HepG2 (cell line): ENCODE results near the gene SKI. TPM values are rescaled to one million over a fixed set of nuclear protein-coding genes. Genes with fewer than 3 reads are reported as not detected.

Experiments used
- ARNT ChIP-seq: fragments of 450-650 bp; IDR thresholded peaks from 2 replicates; pipeline ENCODE4 v1.6.1; 2017
- ELF4 ChIP-seq: sonication (generic); formaldehyde crosslinking; IDR thresholded peaks from 2 replicates; pipeline ENCODE4 v1.5.0; 2020; ENCODE audit warnings: missing genetic modification reagents, mild to moderate bottlenecking, moderate library complexity, borderline replicate concordance
- GATAD1 ChIP-seq: IDR thresholded peaks from 2 replicates; pipeline ENCODE4 v1.6.1; 2016; ENCODE audit warnings: missing genetic modification reagents, missing compliant biosample characterization
- GTF3A ChIP-seq: sonication (generic); formaldehyde crosslinking; conservative IDR thresholded peaks from 2 replicates; pipeline ENCODE4 v1.4.0; 2020; ENCODE audit warnings: mild to moderate bottlenecking, missing genetic modification reagents
- HNRNPH1 ChIP-seq: fragments of 200-400 bp; formaldehyde crosslinking; optimal IDR thresholded peaks from 2 replicates; pipeline ENCODE3; 2017; ENCODE audit warnings: mild to moderate bottlenecking, low read depth, low read length
- MED1 ChIP-seq: sonication (generic); formaldehyde crosslinking; IDR thresholded peaks from 2 replicates; pipeline ENCODE4 v1.4.0; 2020; ENCODE audit warnings: missing genetic modification reagents
- MTF2 ChIP-seq: sonication (generic); formaldehyde crosslinking; IDR thresholded peaks from 2 replicates; pipeline ENCODE4 v1.5.0; 2020; ENCODE audit warnings: missing genetic modification reagents, borderline replicate concordance
- SP4 ChIP-seq: sonication (generic); formaldehyde crosslinking; IDR thresholded peaks from 2 replicates; pipeline ENCODE4 v1.8.1; 2023; ENCODE audit warnings: mild to moderate bottlenecking, missing genetic modification reagents
- SRSF9 ChIP-seq: fragments of 200-400 bp; formaldehyde crosslinking; IDR thresholded peaks from 2 replicates; pipeline ENCODE4 v1.6.1; 2018; ENCODE audit warnings: borderline replicate concordance, mild to moderate bottlenecking, low read depth, low read length; ENCODE audit not compliant: insufficient read depth, poor library complexity, severe bottlenecking
- ZNF138 ChIP-seq: sonication (generic); formaldehyde crosslinking; IDR thresholded peaks from 2 replicates; pipeline ENCODE4 v1.5.0; 2020; ENCODE audit warnings: mild to moderate bottlenecking, low read depth, missing genetic modification reagents
- ZNF607 ChIP-seq: sonication (generic); formaldehyde crosslinking; IDR thresholded peaks from 2 replicates; pipeline ENCODE4 v1.5.1; 2020; ENCODE audit warnings: missing genetic modification reagents, mild to moderate bottlenecking, borderline replicate concordance
- ZNF614 ChIP-seq: IDR thresholded peaks from 2 replicates; pipeline ENCODE4 v1.6.1; 2018; ENCODE audit warnings: missing biosample characterization, missing genetic modification reagents, inconsistent platforms, borderline replicate concordance
- ZNF615 ChIP-seq: sonication (generic); formaldehyde crosslinking; IDR thresholded peaks from 2 replicates; pipeline ENCODE4 v1.5.0; 2020; ENCODE audit warnings: mild to moderate bottlenecking, missing genetic modification reagents, borderline replicate concordance
- ZNF746 ChIP-seq: sonication (generic); formaldehyde crosslinking; IDR thresholded peaks from 2 replicates; pipeline ENCODE4 v1.8.0; 2022; ENCODE audit warnings: mild to moderate bottlenecking, missing genetic modification reagents
- ZSCAN12 ChIP-seq: sonication (generic); formaldehyde crosslinking; IDR thresholded peaks from 2 replicates; pipeline ENCODE4 v1.9.0; 2021; ENCODE audit warnings: mild to moderate bottlenecking, missing genetic modification reagents
- polyA plus RNA-seq, 8 experiments: library from polyadenylated mRNA; depleted of rRNA in 3 of 8; stranded (reverse) in 7 of 8; unstranded in 1 of 8; fragments of >200 nt; fragmentation: Illumina TruSeq in 4 of 8; extraction: Trizol in 4 of 8; gene quantifications; 2 replicates each; pipeline versions ENCODE4 v1.2.1 to v1.2.3, GENCODE V29; 2011 to 2016; ENCODE audit warnings: low read depth in 4 of 8, missing spikeins in 1 of 8, mixed read lengths in 1 of 8; ENCODE audit not compliant: insufficient read depth in 1 of 8
- total RNA-seq, 5 experiments: library from RNA; depleted of rRNA; stranded (reverse); fragments of >200 nt; fragmentation: Illumina TruSeq; extraction: Trizol; gene quantifications; 2 replicates each; pipeline ENCODE4 v1.2.3, GENCODE V29; 2016; ENCODE audit warnings: low read depth in 1 of 5
- TF ChIP-seq, protein P1 (sequence below): sonication (generic); formaldehyde crosslinking; IDR thresholded peaks from 2 replicates; pipeline ENCODE4 v1.4.0; 2020; ENCODE audit warnings: mild to moderate bottlenecking, missing genetic modification reagents
- TF ChIP-seq, protein P2 (sequence below): sonication (generic); formaldehyde crosslinking; IDR thresholded peaks from 2 replicates; pipeline ENCODE4 v1.5.0; 2020; ENCODE audit warnings: mild to moderate bottlenecking, low read depth, missing genetic modification reagents, borderline replicate concordance
- TF ChIP-seq, protein P3 (sequence below): sonication (generic); formaldehyde crosslinking; IDR thresholded peaks from 2 replicates; pipeline ENCODE4 v1.9.0; 2021; ENCODE audit warnings: missing genetic modification reagents, borderline replicate concordance
- TF ChIP-seq, protein P4 (sequence below): sonication (generic); formaldehyde crosslinking; conservative IDR thresholded peaks from 2 replicates; pipeline ENCODE4 v1.8.1; 2023; ENCODE audit warnings: missing genetic modification reagents
- TF ChIP-seq, protein P5 (sequence below), 2 experiments: sonication (generic) in 1 of 2; formaldehyde crosslinking in 1 of 2; IDR thresholded peaks; 2 replicates each; pipeline versions ENCODE4 v1.4.0 to v1.6.1; 2018 to 2020; ENCODE audit warnings: missing genetic modification reagents in 2 of 2, borderline replicate concordance in 1 of 2, low read depth in 1 of 2, mild to moderate bottlenecking in 1 of 2, missing biosample characterization in 1 of 2

SKI gene
- total and polyA plus RNA-seq, 2 of the 13 experiments (the other 11 are each of a cell fraction or from before 2014, with no cell fraction given), result 4.7 to 6.9 TPM

DNA sequence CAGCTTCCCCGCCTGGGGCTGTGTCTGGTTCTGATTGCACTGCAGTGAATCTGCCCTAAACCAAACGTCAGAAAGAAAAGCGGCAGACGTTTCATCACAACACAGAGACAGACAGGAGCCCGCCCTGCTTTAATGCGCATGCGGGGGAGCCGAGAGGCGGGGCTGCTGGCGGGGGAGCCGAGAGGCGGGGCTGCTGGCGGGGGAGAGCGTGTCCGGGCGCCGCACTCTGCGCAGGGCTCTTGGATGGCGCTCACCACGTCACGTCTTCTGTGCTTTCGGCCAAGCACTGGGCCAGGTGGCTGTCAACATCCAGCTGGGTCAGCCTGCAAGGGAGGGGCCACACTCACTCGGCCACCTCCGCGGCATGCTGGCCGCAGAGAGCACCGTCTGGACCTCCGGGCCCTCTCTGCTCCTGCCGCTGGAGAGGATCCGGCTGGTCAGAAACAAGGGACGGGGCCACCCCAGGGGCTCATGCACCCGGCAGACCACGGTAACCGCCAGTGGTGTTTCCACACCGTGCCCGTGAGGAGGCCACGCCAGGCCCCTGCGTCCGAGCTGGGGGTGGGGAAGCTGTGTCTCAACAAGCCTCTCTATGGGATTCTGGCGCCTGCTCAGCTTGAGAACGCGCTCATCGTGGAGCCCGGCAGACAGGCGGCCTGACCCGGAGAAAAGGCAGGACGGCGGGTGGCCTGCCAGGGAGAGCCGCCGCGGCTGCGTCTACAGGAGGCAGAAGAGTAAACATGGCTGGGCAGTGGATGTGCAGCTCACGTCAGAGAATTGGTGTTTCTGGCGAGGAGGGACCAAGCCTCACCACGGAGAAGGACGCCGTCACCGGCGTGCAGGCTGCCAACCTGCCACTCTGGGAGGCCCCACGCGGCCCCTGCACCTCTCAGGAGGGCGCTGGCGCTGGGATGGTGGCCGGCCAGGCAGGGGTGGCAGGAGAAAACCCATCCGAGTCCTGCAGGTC lies 38.4 kb upstream of the SKI start (continued):
- no peak; the same call in 1 of the 2 replicates for TF ChIP-seq ZNF138 (CRISPR knock-in tag)
- TF ChIP-seq HNRNPH1, result no peak
- TF ChIP-seq ARNT, result no peak
- TF ChIP-seq SP4 (CRISPR knock-in tag), result peak; percentile 74; the same call in 1 of the 2 replicates
- TF ChIP-seq ZNF746 (CRISPR knock-in tag), result no peak
- no peak for TF ChIP-seq SRSF9
- TF ChIP-seq, protein P1, sequence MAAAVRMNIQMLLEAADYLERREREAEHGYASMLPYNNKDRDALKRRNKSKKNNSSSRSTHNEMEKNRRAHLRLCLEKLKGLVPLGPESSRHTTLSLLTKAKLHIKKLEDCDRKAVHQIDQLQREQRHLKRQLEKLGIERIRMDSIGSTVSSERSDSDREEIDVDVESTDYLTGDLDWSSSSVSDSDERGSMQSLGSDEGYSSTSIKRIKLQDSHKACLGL (CRISPR knock-in tag), result peak; percentile 78; the same call in 1 of the 2 replicates
- TF ChIP-seq MTF2, result no peak
- peak; percentile 92; the same call in 1 of the 2 replicates for TF ChIP-seq GTF3A (CRISPR knock-in tag)
- TF ChIP-seq, protein P2, sequence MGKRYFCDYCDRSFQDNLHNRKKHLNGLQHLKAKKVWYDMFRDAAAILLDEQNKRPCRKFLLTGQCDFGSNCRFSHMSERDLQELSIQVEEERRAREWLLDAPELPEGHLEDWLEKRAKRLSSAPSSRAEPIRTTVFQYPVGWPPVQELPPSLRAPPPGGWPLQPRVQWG (CRISPR knock-in tag), result no peak
- TF ChIP-seq ZNF615 (CRISPR knock-in tag), result 0 out of 2 replicates have a peak, but pooled peaks have one; percentile 46
- TF ChIP-seq, protein P3, sequence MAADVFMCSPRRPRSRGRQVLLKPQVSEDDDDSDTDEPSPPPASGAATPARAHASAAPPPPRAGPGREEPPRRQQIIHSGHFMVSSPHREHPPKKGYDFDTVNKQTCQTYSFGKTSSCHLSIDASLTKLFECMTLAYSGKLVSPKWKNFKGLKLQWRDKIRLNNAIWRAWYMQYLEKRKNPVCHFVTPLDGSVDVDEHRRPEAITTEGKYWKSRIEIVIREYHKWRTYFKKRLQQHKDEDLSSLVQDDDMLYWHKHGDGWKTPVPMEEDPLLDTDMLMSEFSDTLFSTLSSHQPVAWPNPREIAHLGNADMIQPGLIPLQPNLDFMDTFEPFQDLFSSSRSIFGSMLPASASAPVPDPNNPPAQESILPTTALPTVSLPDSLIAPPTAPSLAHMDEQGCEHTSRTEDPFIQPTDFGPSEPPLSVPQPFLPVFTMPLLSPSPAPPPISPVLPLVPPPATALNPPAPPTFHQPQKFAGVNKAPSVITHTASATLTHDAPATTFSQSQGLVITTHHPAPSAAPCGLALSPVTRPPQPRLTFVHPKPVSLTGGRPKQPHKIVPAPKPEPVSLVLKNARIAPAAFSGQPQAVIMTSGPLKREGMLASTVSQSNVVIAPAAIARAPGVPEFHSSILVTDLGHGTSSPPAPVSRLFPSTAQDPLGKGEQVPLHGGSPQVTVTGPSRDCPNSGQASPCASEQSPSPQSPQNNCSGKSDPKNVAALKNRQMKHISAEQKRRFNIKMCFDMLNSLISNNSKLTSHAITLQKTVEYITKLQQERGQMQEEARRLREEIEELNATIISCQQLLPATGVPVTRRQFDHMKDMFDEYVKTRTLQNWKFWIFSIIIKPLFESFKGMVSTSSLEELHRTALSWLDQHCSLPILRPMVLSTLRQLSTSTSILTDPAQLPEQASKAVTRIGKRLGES (CRISPR knock-in tag), result no peak
- no peak for TF ChIP-seq ELF4 (CRISPR knock-in tag)
- TF ChIP-seq, protein P4, sequence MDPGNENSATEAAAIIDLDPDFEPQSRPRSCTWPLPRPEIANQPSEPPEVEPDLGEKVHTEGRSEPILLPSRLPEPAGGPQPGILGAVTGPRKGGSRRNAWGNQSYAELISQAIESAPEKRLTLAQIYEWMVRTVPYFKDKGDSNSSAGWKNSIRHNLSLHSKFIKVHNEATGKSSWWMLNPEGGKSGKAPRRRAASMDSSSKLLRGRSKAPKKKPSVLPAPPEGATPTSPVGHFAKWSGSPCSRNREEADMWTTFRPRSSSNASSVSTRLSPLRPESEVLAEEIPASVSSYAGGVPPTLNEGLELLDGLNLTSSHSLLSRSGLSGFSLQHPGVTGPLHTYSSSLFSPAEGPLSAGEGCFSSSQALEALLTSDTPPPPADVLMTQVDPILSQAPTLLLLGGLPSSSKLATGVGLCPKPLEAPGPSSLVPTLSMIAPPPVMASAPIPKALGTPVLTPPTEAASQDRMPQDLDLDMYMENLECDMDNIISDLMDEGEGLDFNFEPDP (CRISPR knock-in tag), result no peak
- TF ChIP-seq ZSCAN12, result 0 out of 2 replicates have a peak, but pooled peaks have one; percentile 23
- TF ChIP-seq, protein P5, sequence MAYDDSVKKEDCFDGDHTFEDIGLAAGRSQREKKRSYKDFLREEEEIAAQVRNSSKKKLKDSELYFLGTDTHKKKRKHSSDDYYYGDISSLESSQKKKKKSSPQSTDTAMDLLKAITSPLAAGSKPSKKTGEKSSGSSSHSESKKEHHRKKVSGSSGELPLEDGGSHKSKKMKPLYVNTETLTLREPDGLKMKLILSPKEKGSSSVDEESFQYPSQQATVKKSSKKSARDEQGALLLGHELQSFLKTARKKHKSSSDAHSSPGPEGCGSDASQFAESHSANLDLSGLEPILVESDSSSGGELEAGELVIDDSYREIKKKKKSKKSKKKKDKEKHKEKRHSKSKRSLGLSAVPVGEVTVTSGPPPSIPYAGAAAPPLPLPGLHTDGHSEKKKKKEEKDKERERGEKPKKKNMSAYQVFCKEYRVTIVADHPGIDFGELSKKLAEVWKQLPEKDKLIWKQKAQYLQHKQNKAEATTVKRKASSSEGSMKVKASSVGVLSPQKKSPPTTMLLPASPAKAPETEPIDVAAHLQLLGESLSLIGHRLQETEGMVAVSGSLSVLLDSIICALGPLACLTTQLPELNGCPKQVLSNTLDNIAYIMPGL (CRISPR knock-in tag; IDR thresholded peaks at IDR 0.05; ENCODE audit: borderline replicate concordance in 1 of 2, low read depth in 1 of 2), result peak in 1 of 2 experiments; percentile 53; a peak in 1 of 4 replicates
- TF ChIP-seq ZNF614, result peak; percentile 40; the same call in 1 of the 2 replicates
- TF ChIP-seq MED1 (CRISPR knock-in tag), result no peak; the same call in 1 of the 2 replicates
- peak; percentile 27; the same call in 1 of the 2 replicates for TF ChIP-seq GATAD1 (CRISPR knock-in tag)
- TF ChIP-seq ZNF607 (CRISPR knock-in tag), result 0 out of 2 replicates have a peak, but pooled peaks have one; percentile 16
